Fibroblast of pulmonary artery (primary cell): Measurements from ENCODE around the gene ZNF106.

ENCODE experiments used
- DNase-seq: peaks from one replicate; pipeline ENCODE4 v3.0.0-alpha.2; 2010; ENCODE audit warnings: low read depth
- H3K4me3 ChIP-seq: replicated peaks from 2 replicates; pipeline ENCODE4 v1.5.1; 2011; ENCODE audit warnings: low read depth, mild to moderate bottlenecking, control low read depth, low read length, moderate library complexity
- CTCF ChIP-seq: IDR thresholded peaks from 2 replicates; pipeline ENCODE4 v1.5.1; 2011; ENCODE audit warnings: mild to moderate bottlenecking, control low read depth, low read length, inconsistent platforms; ENCODE audit errors: missing control alignments

ZNF106 gene

GRCh38 chr15:42402455-42403205 lies 88.3 kb downstream of the ZNF106 start:
- TF ChIP-seq CTCF: no peak
- no peak overlapping the region for H3K4me3 ChIP-seq
- DNase-seq: no peak

- DNase-seq: no peak
- TF ChIP-seq CTCF: no peak
- no peak overlapping the region for H3K4me3 ChIP-seq
Measured at GRCh38 chr15:42401544-42402454, 89.1 kb downstream of the ZNF106 start.

- DNase-seq: no peak
- TF ChIP-seq CTCF: no peak
- H3K4me3 ChIP-seq: no peak overlapping the region
Measured at GRCh38 chr15:42395838-42396237, 95.1 kb downstream of the ZNF106 start.

- TF ChIP-seq CTCF: no peak
- no peak for DNase-seq
- H3K4me3 ChIP-seq: no peak overlapping the region
Measured at GRCh38 chr15:42394106-42394505, 96.8 kb downstream of the ZNF106 start.

- no peak for DNase-seq
- no peak overlapping the region for H3K4me3 ChIP-seq
- TF ChIP-seq CTCF: no peak
Measured at GRCh38 chr15:42392309-42393024, 98.5 kb downstream of the ZNF106 start.

GRCh38 chr15:42387603-42388002 lies 103.3 kb downstream of the ZNF106 start:
- no peak overlapping the region for H3K4me3 ChIP-seq
- DNase-seq: no peak
- TF ChIP-seq CTCF: no peak
